ENCODE measurements around the gene ANKS1B.
"Not testable (repeated sequence)": the region's sequence is repeated elsewhere in the genome, so short reads cannot be mapped to it uniquely, and the experiment has no call there.

Gene ANKS1B

DNA sequence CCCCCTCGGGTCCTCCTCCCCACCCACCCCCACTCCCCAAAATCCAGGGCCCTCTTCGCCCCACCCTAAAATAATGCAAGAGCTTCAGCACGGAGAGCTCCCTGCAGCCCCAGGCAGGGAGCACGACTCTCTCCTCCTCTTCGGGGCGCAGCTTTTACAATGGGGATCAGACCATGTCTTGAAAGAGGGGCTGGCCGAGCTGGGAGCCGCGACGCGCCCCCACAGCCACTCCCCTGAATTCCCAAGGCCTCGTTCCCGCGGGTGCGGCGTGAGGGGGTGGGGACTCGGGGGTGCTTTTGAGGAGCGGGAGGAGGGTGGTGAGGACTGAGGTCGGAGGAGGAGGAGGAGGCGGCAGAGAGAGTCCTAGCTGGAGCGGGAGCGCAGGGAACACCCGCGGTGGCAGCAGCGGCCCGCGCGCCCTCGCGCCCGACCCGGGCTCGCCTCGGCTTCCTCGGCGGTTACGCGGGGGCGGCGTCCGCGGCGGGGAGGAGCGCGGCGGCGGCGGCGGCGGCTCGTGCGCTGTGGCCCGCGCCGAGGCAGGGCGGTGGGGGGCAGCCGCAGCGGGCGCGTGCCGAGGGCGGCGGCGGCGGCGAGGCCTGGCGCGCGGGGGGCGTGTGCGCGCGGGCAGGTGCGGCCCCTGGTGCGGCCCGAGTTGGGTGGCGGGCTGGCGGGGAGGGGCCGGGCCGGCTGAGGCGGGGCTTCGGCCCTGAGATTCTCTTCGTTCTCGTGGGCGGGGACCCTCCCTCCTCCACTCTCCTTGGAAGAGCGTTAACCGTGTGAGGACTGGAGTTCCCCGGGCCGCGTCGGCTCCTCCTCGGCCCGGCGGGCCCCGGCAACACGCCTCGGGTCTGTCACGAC is at the start of gene ANKS1B:
ANKS1B (minus strand) TSS at position 666 of the 858 bp plus-strand sequence. CDS start 699 bp downstream, outside the sequence.
- peak in 1 of 2 donors; percentile 8 for DNase-seq (ENCODE audit: low read depth in 2 of 2)

DNA sequence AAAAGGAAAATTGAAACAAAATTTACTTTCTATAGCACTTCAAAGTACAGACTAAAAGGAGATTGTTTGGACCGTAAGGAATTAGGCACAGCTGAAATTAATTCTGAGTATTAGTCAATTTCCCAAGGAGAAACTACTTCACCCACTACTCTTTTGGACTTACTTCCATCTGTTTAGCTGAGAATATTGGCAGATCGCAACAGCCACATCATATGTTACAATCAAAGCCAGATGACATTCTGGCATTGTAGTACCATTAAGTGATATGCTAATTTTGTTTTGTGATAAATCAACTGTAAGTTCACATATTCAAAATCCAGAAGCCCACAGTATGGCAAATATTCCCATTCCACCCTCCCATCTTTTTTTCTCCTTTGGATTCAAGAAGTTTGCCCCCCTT is 47.1 kb upstream of the ANKS1B start:
- no peak for DNase-seq (ENCODE audit: low read depth in 2 of 2)

DNA sequence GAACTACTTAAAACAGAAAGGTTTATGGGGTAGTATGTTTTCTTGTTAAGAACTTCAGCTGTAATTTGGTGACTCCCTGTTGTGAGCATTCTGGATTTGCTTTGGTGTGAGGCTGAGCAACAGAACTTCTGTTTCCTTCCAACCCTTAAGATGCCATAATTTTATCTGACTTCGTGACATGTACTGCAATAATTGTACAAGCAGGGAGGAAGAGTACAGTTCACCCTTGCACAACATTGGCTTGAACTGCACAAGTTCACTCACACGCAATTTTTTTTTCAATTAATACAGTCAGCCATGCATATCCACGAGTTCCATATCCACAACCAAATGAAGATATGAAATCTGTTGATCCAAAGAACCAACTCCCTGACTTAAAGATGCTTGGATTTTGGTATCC is 42.9 kb upstream of the ANKS1B start:
- no peak for DNase-seq (ENCODE audit: low read depth in 2 of 2)

DNA sequence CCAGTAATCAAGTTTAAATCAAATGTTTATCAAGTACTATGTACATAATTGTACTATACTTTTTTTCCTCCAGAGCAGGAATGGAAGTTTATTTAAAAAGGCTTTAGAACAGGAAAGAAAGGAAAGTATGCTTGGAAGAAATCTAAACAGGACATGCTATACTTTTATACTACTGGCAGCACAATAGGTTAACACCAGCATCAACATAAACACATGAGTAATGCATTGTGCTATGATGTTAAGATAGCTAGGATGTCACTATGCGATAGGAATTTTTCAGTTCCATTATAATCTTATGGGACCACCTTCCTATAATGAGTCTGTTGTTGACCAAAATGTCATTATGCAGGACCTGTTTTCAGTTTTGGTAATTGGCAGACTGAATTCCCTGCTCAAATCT is 41.5 kb upstream of the ANKS1B start:
- DNase-seq (ENCODE audit: low read depth in 2 of 2) = no peak

DNA sequence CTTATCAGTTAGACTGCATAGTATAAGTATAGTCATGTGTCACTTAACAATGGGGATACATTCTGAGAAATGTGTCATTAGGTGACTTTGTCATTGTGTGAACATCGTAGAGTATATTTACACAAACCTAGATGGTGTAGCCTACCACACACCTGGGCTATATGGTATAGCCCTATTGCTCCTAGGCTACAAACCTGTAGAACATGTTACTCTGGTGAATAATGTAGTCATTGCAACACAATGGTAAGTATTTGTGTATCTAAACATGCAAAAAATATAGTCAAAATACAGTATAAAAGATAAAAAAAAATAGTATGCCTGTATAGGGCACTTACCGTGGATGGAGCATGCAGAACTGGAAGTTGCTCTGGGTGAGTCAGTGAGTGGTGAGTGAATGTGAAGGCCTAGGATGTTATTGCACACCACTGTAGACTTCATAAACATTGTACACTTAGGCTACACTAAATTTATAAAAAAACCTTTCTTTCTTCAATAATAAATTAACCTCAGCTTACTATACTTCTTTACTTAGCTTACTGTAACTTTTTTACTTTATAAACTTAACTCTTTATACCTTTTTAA is 40.3 kb upstream of the ANKS1B start:
- no peak for DNase-seq (ENCODE audit: low read depth in 2 of 2)

DNA sequence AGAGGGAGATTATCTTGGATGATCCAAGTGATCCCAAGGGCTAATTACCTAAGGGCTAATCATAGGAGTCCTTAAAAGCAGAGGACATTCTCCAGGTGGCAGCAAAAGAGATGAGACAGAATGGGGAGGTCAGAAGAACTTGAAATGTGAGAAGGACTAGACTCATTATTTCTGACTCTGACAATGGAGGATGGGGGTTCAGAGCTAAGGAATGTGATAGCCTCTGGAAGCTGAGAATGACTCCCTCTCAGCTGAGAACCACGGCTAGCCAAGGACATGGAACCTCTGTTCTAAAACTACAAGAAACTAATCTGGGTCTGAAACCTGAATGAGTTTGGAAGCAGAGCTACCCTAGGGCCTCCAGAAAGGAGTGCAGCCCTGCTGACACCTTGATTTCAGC is 35.6 kb upstream of the ANKS1B start:
- no peak for DNase-seq (ENCODE audit: low read depth in 2 of 2)

DNA sequence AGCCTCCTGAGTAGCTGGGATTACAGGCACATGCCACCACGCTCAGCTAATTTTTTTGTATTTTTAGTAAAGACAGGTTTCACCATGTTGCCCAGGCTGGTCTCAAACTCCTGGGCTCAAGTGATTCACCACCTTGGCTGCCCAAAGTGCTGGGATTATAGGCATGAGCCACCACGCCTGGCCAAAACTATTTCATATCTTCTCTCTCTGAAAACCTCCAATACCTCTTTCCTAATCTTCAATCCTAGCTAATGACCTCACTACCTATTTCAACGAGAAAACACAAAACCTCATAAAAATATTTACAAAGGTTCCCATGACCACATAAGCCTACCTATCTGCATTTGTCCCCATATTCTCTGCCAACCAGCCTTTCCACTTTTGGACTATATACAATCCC is 32.3 kb upstream of the ANKS1B start:
- DNase-seq (ENCODE audit: low read depth in 2 of 2) = no peak

DNA sequence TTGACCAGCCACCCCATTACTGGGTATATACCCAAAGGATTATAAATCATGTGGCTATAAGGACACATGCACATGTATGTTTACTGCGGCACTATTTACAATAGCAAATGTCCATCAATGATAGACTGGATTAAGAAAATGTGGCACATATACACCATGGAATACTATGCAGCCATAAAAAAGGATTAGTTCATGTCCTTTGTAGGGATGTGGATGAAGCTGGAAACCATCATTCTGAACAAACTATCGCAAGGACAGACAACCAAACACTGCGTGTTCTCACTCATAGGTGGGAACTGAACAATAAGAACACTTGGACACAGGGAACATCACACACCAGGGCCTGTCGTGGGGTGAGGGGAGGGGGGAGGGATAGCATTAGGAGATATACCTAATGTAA is 31.6 kb upstream of the ANKS1B start:
- DNase-seq (ENCODE audit: low read depth in 2 of 2) = not testable (repeated sequence)

DNA sequence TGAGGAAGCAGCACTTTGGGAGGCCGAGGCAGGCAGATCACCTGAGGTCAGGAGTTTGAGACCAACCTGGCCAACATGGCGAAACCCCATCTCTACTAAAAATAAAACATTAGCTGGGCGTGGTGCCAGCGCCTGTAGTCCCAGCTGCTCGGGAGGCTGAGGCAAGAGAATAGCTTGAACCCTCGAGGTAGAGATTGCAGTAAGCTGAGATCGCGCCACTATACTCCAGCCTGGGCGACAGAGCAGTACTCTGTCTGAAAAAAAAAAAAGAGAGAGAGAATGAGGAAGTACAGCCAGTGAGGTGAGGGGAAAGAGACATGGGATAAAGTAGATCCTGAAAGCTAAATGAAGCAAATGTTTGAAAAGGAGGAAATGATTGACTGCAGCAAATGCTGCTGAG is 21.1 kb upstream of the ANKS1B start:
- DNase-seq (ENCODE audit: low read depth in 2 of 2) = not testable (repeated sequence)

DNA sequence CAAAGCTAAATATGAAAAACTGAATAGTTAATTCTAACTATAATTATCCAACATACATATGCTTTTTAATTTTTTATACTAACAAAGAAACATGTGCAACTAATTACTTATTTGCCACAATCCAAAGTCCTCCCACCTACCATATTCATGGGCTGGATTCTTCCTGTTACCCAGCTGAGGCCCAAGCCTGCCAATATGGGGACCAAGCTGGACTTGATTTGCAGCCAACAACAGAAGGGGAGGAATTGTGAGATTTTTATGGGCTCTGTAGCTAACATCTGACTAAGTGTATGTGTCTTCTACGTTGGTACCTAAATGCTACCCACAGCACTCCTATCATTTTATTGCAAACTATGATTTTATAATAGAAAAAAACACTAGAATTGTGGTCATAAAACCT is 13.1 kb upstream of the ANKS1B start:
- no peak for DNase-seq (ENCODE audit: low read depth in 2 of 2)

DNA sequence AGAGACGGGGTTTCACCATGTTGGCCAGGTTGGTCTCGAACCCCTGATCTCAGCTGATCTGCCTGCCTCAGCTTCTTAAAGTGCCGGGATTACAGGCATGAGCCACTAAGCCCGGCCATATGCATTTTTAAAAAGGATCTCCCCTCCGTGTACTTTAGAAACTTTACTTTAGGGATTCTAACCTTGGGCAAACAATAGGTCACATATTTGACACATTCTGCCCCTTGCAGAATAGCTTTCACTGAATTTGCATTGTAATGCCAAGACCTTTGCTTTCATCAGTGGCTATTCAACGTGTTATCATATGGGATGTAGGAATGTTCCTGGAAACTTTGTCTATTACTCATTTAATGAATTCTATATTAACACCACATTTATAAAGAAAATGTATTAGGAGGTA is 11.4 kb upstream of the ANKS1B start:
- DNase-seq (ENCODE audit: low read depth in 2 of 2) = no peak

DNA sequence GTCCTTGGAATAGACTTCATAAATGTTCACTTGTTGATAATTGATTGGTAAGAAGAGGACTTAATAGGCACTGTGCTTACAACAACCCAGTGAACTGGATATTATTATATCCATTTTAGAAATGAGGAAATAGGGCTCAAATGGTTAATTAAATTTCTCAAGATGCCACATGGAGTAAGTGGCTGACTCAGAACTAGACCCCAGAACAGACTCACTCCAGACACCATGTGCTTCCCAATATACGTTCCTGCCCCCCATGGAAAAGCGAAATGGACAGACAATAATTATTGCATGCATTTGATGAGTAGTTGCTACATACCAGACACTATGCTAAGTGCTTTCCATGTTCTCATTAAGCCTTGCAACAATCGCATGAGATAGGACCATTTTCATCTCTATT is 895 bp upstream of the ANKS1B start:
- DNase-seq (ENCODE audit: low read depth in 2 of 2) = no peak

DNA sequence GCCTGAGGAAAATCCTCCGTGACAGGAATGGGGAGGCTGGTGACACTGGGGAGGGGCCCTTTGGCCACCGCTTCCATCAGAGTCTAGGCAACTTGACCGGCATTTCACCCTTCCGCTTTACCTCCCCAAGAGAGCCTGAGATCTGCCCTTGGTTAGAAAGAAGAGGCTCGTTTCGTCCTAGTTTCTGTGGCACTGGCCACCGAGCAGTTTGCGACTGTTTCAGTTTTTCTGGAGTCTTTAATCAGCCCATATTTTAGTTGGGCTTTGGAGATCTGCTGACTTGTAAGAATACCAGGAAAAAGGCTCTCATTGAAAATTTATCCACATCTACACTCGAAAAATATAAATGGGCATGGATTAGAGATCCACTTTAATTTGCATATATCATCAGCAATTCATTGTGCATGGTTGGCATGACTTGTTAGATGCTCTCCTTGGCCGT is 414 bp upstream of the ANKS1B start:
- no peak for DNase-seq (ENCODE audit: low read depth in 2 of 2)

DNA sequence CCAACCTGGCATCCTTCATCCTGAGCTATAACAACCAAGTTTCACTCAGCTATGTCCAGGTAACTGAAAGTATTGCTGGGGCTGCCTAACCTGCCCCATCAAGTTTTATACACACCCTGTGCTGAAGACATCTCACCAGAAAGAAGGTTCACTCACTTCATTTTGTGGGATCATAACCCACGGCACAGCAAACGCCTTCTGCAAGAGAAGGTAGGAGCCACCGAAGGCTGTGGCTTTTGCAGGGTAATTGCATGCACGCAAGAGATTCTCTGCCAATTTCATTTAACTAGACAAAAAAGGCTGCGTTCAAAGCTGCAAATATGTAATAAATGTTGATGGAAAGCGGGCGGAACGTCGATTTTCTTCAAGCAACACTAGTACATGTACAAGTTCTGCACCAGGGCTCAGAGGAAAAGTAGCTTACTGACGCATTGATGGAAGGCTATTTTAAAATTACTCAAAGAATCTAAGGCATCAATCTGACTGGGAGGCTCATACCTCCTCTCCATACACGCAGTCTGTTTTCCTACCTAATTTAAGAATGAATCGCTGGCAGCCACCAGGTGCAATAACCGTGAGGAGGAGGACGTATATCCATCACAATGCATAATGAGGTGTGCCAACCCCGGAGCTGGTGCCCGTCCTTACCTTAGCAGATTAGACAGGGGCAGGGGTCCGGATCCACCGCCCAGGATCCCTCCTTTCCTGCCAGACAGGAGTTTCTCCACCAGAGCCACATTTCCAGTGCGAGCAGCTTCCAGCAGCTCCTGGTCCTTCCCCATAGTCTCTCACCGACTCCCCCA is 1.1 kb downstream of the ANKS1B start:
- DNase-seq (ENCODE audit: low read depth in 2 of 2) = no peak

DNA sequence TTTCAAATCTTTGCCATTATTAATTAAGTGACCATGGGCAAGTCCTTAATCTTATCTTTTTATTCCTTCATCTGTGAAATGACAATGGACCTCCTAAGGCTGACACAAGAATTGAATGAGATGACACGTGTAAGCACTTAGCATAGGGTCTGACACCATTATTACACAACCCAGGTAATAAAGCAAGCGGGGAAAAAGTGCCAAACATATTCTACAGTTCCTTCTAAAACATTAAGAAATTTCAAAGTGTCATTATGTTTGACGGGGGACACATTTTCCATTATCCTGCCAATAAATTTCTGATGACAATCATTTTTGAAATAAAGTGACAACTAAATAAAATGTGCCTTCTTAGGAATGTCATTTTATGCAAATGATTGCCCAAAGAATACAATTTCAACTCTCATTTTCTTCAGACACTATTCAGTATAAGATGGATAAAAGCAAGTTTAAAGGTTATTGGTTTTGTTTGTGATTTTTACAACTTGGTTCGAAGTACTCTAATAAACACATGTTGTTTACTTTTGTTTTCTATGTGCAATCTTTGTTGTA is 3.0 kb downstream of the ANKS1B start:
- DNase-seq (ENCODE audit: low read depth in 2 of 2) = no peak

DNA sequence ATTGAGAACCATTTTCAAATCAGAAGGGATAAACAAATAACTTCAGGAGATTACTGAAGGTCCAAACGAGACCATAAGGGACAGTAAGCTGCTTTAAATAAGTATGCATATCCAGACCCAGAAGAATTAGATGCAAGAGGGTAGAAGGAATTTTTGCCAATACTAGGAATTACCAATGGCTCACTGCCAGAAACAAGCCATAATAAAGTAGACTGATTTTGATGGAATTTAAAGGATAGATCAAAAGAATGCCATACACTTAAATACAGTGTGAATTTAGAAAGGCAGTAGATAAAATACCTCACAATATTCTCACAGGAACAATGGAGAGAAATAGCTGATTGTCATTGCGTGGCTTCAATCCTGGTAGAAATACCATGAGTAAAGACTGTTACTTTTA is 5.3 kb downstream of the ANKS1B start:
- no peak for DNase-seq (ENCODE audit: low read depth in 2 of 2)

DNA sequence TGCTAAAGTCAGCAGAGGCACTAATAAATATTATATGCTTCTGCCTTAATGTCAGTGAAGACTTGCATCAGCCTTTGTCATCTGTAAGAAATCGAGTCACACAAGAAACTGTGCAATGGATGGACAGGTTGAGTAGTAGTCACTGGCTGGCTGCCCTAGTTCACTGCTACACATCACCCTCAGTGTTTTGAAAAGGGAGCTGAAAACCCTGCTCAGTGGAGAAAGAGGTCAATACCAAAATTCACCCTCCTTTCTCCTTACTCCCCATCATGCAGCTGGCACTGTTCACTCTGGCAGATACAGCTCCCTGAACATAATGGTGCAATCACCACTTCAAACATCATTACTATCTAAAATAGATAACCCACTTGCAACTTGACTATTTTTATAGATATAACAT is 6.6 kb downstream of the ANKS1B start:
- DNase-seq (ENCODE audit: low read depth in 2 of 2) = no peak

DNA sequence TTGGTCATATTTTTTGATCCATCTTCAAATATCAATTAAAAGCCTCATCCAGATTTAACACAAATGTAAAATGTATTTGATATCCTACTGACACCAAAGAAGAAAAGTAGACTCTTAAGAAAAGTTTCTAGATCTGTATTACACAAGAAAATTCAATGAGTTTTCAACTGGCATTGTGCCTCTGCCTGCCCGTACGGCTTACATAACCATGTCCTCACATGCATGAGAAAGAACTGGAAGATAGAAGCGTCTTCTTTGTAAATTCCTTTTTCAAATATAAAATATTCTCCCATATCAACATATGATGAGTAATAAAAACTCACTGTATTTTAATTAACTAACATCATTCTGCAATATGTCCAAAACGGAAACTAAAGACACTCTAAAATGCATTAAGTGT is 7.2 kb downstream of the ANKS1B start:
- DNase-seq (ENCODE audit: low read depth in 2 of 2) = no peak

DNA sequence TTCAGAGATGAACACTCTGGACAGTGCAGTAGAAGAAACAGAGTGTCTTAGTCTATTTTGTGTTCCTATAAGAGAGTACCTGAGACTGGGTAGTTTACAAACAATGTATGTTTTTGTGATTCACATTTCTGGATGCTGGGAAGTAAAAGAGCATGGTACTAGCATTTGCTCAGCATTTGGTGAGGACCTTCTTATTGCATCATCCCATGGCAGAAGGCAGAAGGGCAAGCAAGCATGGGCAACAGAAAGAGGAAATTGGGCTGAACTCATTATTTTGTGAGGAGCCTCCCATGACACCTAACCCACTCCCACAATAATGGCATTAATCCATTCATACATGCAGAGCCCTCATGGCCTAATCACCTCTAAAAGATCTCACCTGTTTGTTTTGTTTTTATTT is 8.0 kb downstream of the ANKS1B start:
- DNase-seq (ENCODE audit: low read depth in 2 of 2) = no peak

DNA sequence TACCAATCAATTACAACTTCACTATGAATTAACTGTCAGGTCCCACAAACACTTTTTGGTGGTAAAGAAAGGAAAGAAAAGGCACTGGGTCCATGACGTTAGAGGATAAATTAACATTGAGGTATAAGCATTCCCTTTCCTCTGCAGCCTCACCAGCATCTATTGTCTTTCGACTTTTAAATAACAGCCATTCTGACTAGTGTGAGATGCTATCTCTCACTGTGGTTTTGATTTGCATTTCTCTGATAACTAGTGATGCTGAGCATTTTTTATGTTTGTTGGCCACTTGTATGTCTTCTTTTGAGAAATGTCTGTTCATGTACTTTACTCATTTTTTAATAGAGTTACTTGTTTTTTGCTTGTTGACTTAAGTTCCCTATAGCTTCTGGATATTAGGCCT is 9.4 kb downstream of the ANKS1B start:
- no peak for DNase-seq (ENCODE audit: low read depth in 2 of 2)

DNA sequence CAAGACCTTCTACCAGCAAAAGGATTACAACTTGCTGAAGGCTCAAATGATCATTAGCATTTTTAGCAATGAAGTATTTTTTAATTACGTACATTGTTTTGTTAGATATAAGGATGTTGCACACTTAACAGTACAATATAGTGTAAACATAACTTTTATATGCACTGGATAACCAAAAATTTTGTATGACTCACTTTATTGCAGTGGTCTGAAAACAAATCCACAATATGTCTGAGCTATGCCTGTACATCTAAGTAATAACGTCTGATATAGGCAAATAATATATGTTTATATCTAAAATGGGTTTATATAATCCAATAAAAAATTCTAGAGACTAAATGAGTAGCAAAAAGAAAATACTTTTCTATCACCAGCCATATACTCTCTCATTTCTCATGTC is 10.6 kb downstream of the ANKS1B start:
- no peak for DNase-seq (ENCODE audit: low read depth in 2 of 2)

DNA sequence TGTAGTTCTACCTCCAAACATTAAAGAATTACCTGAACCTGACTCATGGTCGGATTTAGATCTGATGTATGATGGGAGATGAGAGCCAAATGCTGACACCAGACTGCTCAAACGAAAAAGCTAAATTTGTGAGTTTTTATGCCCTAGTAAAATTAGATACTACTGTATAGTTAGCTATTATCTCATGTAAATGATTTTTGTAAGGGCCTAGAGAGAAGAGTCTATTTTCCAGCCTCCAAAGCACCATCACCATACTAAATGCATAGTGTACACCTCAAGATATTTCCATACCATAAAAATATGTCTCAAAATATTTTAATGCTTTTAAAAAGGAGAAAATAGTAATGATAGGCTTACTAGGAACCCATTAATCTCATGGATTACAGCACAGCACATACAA is 18.3 kb downstream of the ANKS1B start:
- no peak for DNase-seq (ENCODE audit: low read depth in 2 of 2)

Measured in stimulated activated CD8-positive, alpha-beta memory T cell treated with anti-CD3 and anti-CD28 coated beads, Interleukin-2, amount 100 ng/mL, for 48 hours (primary cell).